B cell (primary cell): ENCODE results near the gene KSR1. TPM values are rescaled to one million over a fixed set of nuclear protein-coding genes. Genes with fewer than 3 reads are reported as not detected.
A peak's percentile ranks its signal among the peaks of the same experiment; 100 is the strongest.

Experiments used
- ATAC-seq: fragments of 200-7000 bp; cut with Tn5 transposase; one replicate; pipeline ENCODE4 v1.10.0; 2021; ENCODE audit warnings: low read depth, mild to moderate bottlenecking, moderate number of reproducible peaks, moderate library complexity
- CTCF ChIA-PET: fragments of 350-600 bp; sonication (Branson Sonifier 250); formaldehyde crosslinking; loops from one replicate; lab custom pipeline; 2021; ENCODE audit warnings: antibody characterized with exemption, inconsistent platforms; lab: Charles Lee
- POLR2A ChIA-PET: fragments of 350-600 bp; sonication (Branson Sonifier 250); formaldehyde crosslinking; loops from one replicate; lab custom pipeline; 2021; ENCODE audit warnings: antibody characterized with exemption; lab: Charles Lee
- DNase-seq: peaks from one replicate; pipeline ENCODE4 v3.0.0; 2013
- H2AFZ ChIP-seq: 2 replicates; pipeline ENCODE4 v1.6.1; 2012; ENCODE audit warnings: mild to moderate bottlenecking, low read depth, low read length; ENCODE audit not compliant: insufficient read depth, poor library complexity, severe bottlenecking
- H3K27ac ChIP-seq, 2 donors: 1 replicate in 1 of 2; 2 replicates in 1 of 2; pipeline ENCODE4 v1.5.1; 2012 to 2013; ENCODE audit warnings: low read length in 2 of 2, mild to moderate bottlenecking in 2 of 2, moderate library complexity in 1 of 2
- H3K27me3 ChIP-seq, 4 experiments: fragments of 200-600 bp in 1 of 4; sonication (generic) in 1 of 4; replicated peaks in 1 of 4; 1 replicate in 2 of 4; 2 replicates in 2 of 4; pipeline versions ENCODE4 v1.6.1 to v1.7.0; 2013 to 2016; ENCODE audit warnings: low read length in 3 of 4, mild to moderate bottlenecking in 2 of 4, mixed read lengths in 1 of 4, moderate library complexity in 1 of 4; ENCODE audit not compliant: insufficient read depth in 4 of 4, control insufficient read depth in 3 of 4; ENCODE audit errors: control extremely low read depth in 1 of 4
- H3K36me3 ChIP-seq, 2 experiments: replicated peaks in 1 of 2; 1 replicate in 1 of 2; 2 replicates in 1 of 2; pipeline versions ENCODE4 v1.6.1 to v1.7.1; 2013; ENCODE audit warnings: low read length in 1 of 2; ENCODE audit not compliant: insufficient read depth in 2 of 2, control insufficient read depth in 1 of 2; ENCODE audit errors: control extremely low read depth in 1 of 2, extremely low read depth in 1 of 2
- H3K4me1 ChIP-seq, 2 donors: fragments of 200-600 bp in 1 of 2; sonication (generic) in 1 of 2; 1 replicate in 1 of 2; 2 replicates in 1 of 2; pipeline versions ENCODE4 v1.5.1 to v1.6.1; 2013 to 2017; ENCODE audit warnings: low read length in 2 of 2; ENCODE audit not compliant: control insufficient read depth in 2 of 2, insufficient read depth in 2 of 2
- H3K4me2 ChIP-seq: replicated peaks from 2 replicates; pipeline ENCODE3; 2012; ENCODE audit warnings: mild to moderate bottlenecking, low read depth, low read length; ENCODE audit not compliant: poor library complexity, severe bottlenecking
- H3K4me3 ChIP-seq, 5 experiments: fragments of 200-600 bp in 1 of 5; sonication (generic) in 1 of 5; 1 replicate in 3 of 5; 2 replicates in 2 of 5; pipeline versions ENCODE4 v1.5.1 to v1.7.0; 2011 to 2016; ENCODE audit warnings: low read length in 4 of 5, mild to moderate bottlenecking in 4 of 5, low read depth in 2 of 5, control low read depth in 1 of 5, moderate library complexity in 1 of 5; ENCODE audit not compliant: insufficient read depth in 1 of 5; ENCODE audit errors: control extremely low read depth in 1 of 5, extremely low read depth in 1 of 5
- H3K79me2 ChIP-seq: fragments of 200-600 bp; sonication (generic); one replicate; pipeline ENCODE4 v1.6.0; 2016; ENCODE audit warnings: low read length; ENCODE audit not compliant: control insufficient read depth, insufficient read depth
- H3K9ac ChIP-seq: fragments of 200-600 bp; sonication (generic); 2 replicates; pipeline ENCODE4 v1.6.1; 2017; ENCODE audit warnings: mild to moderate bottlenecking, low read length, moderate library complexity
- H3K9me3 ChIP-seq, 3 donors: one replicate each; pipeline versions ENCODE4 v1.6.1 to v1.7.1; 2013; ENCODE audit warnings: low read length in 2 of 3; ENCODE audit not compliant: control insufficient read depth in 2 of 3, insufficient read depth in 1 of 3; ENCODE audit errors: control extremely low read depth in 1 of 3
- H4K20me1 ChIP-seq: 2 replicates; pipeline ENCODE4 v1.6.0; 2012; ENCODE audit warnings: mild to moderate bottlenecking, low read length; ENCODE audit not compliant: insufficient read depth, control insufficient read depth, poor library complexity, severe bottlenecking
- H3K27ac Mint-ChIP-seq: one replicate; pipeline ENCODE4 v1.8.0; 2021; ENCODE audit warnings: mixed read lengths
- H3K27me3 Mint-ChIP-seq: one replicate; pipeline ENCODE4 v1.8.0; 2021; ENCODE audit warnings: mixed read lengths
- H3K4me1 Mint-ChIP-seq: one replicate; pipeline ENCODE4 v1.8.0; 2021; ENCODE audit warnings: mixed read lengths
- H3K4me3 Mint-ChIP-seq: one replicate; pipeline ENCODE4 v1.8.0; 2021; ENCODE audit warnings: mixed read lengths
- H3K9me3 Mint-ChIP-seq: one replicate; pipeline ENCODE4 v1.8.0; 2022; ENCODE audit warnings: mixed read lengths; ENCODE audit not compliant: insufficient read depth
- CTCF ChIP-seq: fragments of 200-600 bp; IDR thresholded peaks from one replicate; pipeline ENCODE4 v1.8.0; 2022; ENCODE audit warnings: antibody characterized with exemption, mild to moderate bottlenecking
- EZH2 ChIP-seq: IDR thresholded peaks from 2 replicates; pipeline ENCODE4 v1.6.1; 2012; ENCODE audit warnings: borderline replicate concordance, low read depth, mild to moderate bottlenecking, moderate library complexity, low read length; ENCODE audit not compliant: insufficient read depth, poor library complexity, severe bottlenecking
- WGBS: methylation state at CpG from one replicate; pipeline ENCODE4 v1.1.5; 2013; ENCODE audit warnings: missing lambda C conversion rate; ENCODE audit not compliant: insufficient coverage; 5-methylcytosine and 5-hydroxymethylcytosine counted together
- intact Hi-C: fragments of 100-400 bp; cut with micrococcal nuclease; formaldehyde crosslinking; loops from one replicate; pipeline ENCODE4 v1.10.0; 2022
- polyA plus RNA-seq: library from polyadenylated mRNA; depleted of rRNA; stranded (reverse); fragments of >200 nt; gene quantifications from 2 replicates; pipeline ENCODE4 v1.2.3, GENCODE V29; 2012
- total RNA-seq, 2 donors: library from RNA; stranded (reverse); fragments of 120-200 nt in 1 of 2; gene quantifications; 1 replicate in 1 of 2; 2 replicates in 1 of 2; pipeline versions ENCODE4 v1.2.3 to v1.2.4, GENCODE V29; 2013 to 2022

The KSR1 gene
- total and polyA plus RNA-seq, 2 donors (not counting 1 experiment from before 2014, with no cell fraction given), result 27.5 to 85.6 TPM

- peaks cover 2% of the 10 kb centered on the region for H3K9me3 Mint-ChIP-seq
- H3K79me2 ChIP-seq, result peaks cover 39% of the 10 kb centered on the region
- 48% methylated on average over 11 of the region's 15 CpGs for WGBS
- H3K9ac ChIP-seq, result peak overlapping the region; percentile 20
- POLR2A ChIA-PET, result interaction anchor here (0.8 to 1.2 kb wide), 4 partner anchors 12 to 271 kb away, joined by 3 to 5 read pairs (median 3); no protein-coding TSS in a partner anchor
- H3K27ac ChIP-seq, result peak overlapping the region; percentile 50 to 65
- TF ChIP-seq CTCF (no peak), EZH2 (no peak)
- peaks cover 0 to 11% (median 6%) of the 10 kb centered on the region in 3 donors for H3K9me3 ChIP-seq
- peaks cover 51% of the 10 kb centered on the region for H3K4me1 Mint-ChIP-seq
- CTCF ChIA-PET, result interaction anchor here (1.2 to 1.6 kb wide), 3 partner anchors 34 to 152 kb away, joined by 3 to 4 read pairs (median 3); no protein-coding TSS in a partner anchor
- ATAC-seq (peak; percentile 87), DNase-seq (peak; percentile 69)
- H3K27ac Mint-ChIP-seq, result peak overlapping the region; percentile 88
- H3K27me3 ChIP-seq, result no peaks in the 10 kb centered on the region
- no peaks in the 10 kb centered on the region for H4K20me1 ChIP-seq
- no peak overlapping the region for H2AFZ ChIP-seq
- peak overlapping the region; percentile 80 for H3K4me3 Mint-ChIP-seq
- no peaks in the 10 kb centered on the region for H3K27me3 Mint-ChIP-seq
- intact Hi-C loops, result loop anchor here (1.0 to 5.0 kb wide), 4 partner anchors 20 to 49 kb away; partner anchors contain the start of gene KSR1
- no peaks in the 10 kb centered on the region for H3K36me3 ChIP-seq
- peak overlapping the region; percentile 63 for H3K4me2 ChIP-seq
- peak overlapping the region in 2 of 5 experiments; percentile 18 to 33 for H3K4me3 ChIP-seq
- H3K4me1 ChIP-seq, result peaks cover 21 to 39% of the 10 kb centered on the region in 2 donors
These were observed 50.3 kb downstream of the KSR1 start for GRCh38 chr17:27506348-27507218.
